Hippocampal formation (tissue), 2 donors: ENCODE measurements around the gene IER3.
"Not testable (repeated sequence)": the region's sequence is repeated elsewhere in the genome, so short reads cannot be mapped to it uniquely, and the experiment has no call there.

Source experiments
- DNase-seq, 2 donors: peaks; one replicate each; lab custom pipeline; 2025; lab: John Stamatoyannopoulos, UW

The IER3 gene

GRCh38 chr6:30723843-30724741 is 20.3 kb downstream of the IER3 start:
- not testable (repeated sequence) for DNase-seq

GRCh38 chr6:30723159-30723842 is 21.0 kb downstream of the IER3 start:
- not testable (repeated sequence) for DNase-seq

- DNase-seq = peak; percentile 57 to 66
Measured at GRCh38 chr6:30722280-30723112, 21.9 kb downstream of the IER3 start.

GRCh38 chr6:30722025-30722279 is 22.4 kb downstream of the IER3 start:
- DNase-seq = not testable (repeated sequence)

GRCh38 chr6:30721198-30722024 is 22.9 kb downstream of the IER3 start:
- peak; percentile 82 to 86 for DNase-seq

GRCh38 chr6:30720738-30721197 is 23.6 kb downstream of the IER3 start:
- no peak for DNase-seq

GRCh38 chr6:30719791-30720737 is 24.3 kb downstream of the IER3 start, which contains the start of gene TUBB:
TUBB (plus strand) TSS chr6:30720352; CDS start chr6:30720507, 155 bp downstream.
- peak; percentile 94 to 99 for DNase-seq

- DNase-seq = no peak
Measured at GRCh38 chr6:30719356-30719755, 25.0 kb downstream of the IER3 start.

- not testable (repeated sequence) for DNase-seq
Measured at GRCh38 chr6:30717845-30718720, 26.3 kb downstream of the IER3 start.

- DNase-seq = peak; percentile 99
Measured at GRCh38 chr6:30717129-30717844, 27.1 kb downstream of the IER3 start, which contains the start of gene MDC1. MDC1 (minus strand) TSS chr6:30717281; CDS start chr6:30715175, 2,106 bp downstream.

- no peak for DNase-seq
Measured at GRCh38 chr6:30716879-30717128, 27.5 kb downstream of the IER3 start.

- no peak for DNase-seq
Measured at GRCh38 chr6:30714263-30714662, 30.1 kb downstream of the IER3 start.

- DNase-seq = no peak
Measured at GRCh38 chr6:30712441-30712945, 31.9 kb downstream of the IER3 start.

- DNase-seq = no peak
Measured at GRCh38 chr6:30711758-30712380, 32.5 kb downstream of the IER3 start.

- no peak for DNase-seq
Measured at GRCh38 chr6:30709101-30709868, 35.1 kb downstream of the IER3 start.

- DNase-seq = no peak
Measured at GRCh38 chr6:30707281-30707850, 37.0 kb downstream of the IER3 start.

- no peak for DNase-seq
Measured at GRCh38 chr6:30705620-30706019, 38.7 kb downstream of the IER3 start.
